Activated T-helper 2 cell treated with anti-CD3 and anti-CD28 coated beads, Interferon-gamma antibody, Interleukin-2, Interleukin-4, amounts not matched to agents 10 μg/mL and 5 μg/mL and 100 μg/mL, durations not matched to agents 14 hours and 24 hours and 36 hours (primary cell): ENCODE results near the gene ARL5C. TPM values are rescaled to one million over a fixed set of nuclear protein-coding genes. Genes with fewer than 3 reads are reported as not detected.

Source experiments
- DNase-seq: peaks from one replicate; pipeline ENCODE4 v3.0.0; 2021; ENCODE audit warnings: low spot score
- H3K27ac Mint-ChIP-seq: one replicate; pipeline ENCODE4 v1.8.0; 2021; ENCODE audit warnings: mixed read lengths
- H3K27me3 Mint-ChIP-seq: one replicate; pipeline ENCODE4 v1.8.0; 2021; ENCODE audit warnings: low read depth, mixed read lengths
- H3K36me3 Mint-ChIP-seq: one replicate; pipeline ENCODE4 v1.8.0; 2021; ENCODE audit warnings: low read depth, mixed read lengths
- H3K4me1 Mint-ChIP-seq: one replicate; pipeline ENCODE4 v1.8.0; 2021; ENCODE audit warnings: low read depth, mixed read lengths
- H3K4me3 Mint-ChIP-seq: one replicate; pipeline ENCODE4 v1.8.0; 2021; ENCODE audit warnings: low read depth, mild to moderate bottlenecking, moderate library complexity, mixed read lengths
- H3K9me3 Mint-ChIP-seq: one replicate; pipeline ENCODE4 v1.8.0; 2021; ENCODE audit warnings: mixed read lengths
- intact Hi-C: fragments of 100-400 bp; cut with micrococcal nuclease; formaldehyde crosslinking; loops from one replicate; pipeline ENCODE4 v1.15.1; 2023
- total RNA-seq: library from RNA; stranded (reverse); gene quantifications from 2 replicates; pipeline ENCODE4 v1.2.3, GENCODE V29; 2022

ARL5C gene, protein sequence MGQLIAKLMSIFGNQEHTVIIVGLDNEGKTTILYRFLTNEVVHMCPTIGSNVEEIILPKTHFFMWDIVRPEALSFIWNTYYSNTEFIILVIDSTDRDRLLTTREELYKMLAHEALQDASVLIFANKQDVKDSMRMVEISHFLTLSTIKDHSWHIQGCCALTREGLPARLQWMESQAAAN
- total RNA-seq = 0.07 TPM in 1 of 2 replicates, not detected in the other

DNA sequence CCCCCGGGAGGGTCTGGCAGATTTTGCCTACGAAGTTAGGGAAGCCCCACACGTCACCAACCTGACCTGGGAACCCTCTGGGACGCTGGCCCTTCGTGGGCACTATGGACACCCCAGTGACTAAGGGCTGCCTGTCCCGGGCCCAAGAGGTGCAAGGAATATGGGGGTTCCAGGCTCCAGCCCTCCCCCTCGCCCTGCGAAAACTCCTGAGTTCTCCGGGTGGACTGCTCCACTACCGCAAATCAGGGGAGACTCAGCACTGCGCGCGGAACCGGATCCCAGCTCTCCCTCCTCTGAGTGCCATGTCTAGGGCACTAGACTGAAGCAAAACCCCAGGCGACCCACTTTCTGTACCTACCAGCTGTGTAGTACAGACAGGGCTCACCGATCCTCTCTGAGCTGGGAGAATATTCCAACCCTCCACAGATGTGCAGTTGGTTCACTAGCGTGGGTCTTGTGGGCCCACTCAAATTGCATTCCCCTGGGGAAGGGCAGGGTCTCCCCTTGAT lies at the start of gene ARL5C:
Gene ARL5C, minus strand, starts transcription at position 321 of the 509 bp plus-strand sequence. CDS start 401 bp downstream, outside the sequence.
- Mint-ChIP-seq H3K27me3 (peaks cover 30% of the 10 kb centered on the region), H3K36me3 (no peaks in the 10 kb centered on the region), H3K27ac (no peak within 1 kb of the TSS), H3K4me3 (peak within 1 kb of the TSS; percentile 86), H3K9me3 (peaks cover 3% of the 10 kb centered on the region), H3K4me1 (peaks cover 14% of the 10 kb centered on the region)
- no peak for DNase-seq
- intact Hi-C loops = loop anchor here (10.0 kb wide), 1 partner anchor 69 kb away; no protein-coding TSS in a partner anchor

DNA sequence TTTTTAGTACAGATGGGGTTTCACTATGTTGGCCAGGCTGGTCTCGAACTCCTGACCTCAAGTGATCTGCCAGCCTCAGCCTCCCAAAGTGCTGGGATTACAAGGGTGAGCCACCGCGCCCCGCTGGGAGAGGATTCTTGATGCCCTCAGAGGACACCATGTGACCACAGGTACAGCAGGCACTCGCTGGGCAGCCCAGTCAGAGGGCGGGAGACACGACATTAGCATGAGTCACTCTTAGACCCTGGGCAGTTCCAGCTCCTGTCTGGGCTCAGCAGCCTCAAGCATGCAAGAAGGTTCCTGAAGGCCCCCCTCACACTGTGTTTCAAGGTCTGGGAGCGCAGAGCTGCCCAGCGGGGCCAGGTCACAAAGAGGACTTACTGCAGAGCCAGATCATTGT lies 47.9 kb upstream of the ARL5C start:
- no peaks in the 10 kb centered on the region for H3K9me3 Mint-ChIP-seq
- no peak overlapping the region for H3K27ac Mint-ChIP-seq
- H3K4me1 Mint-ChIP-seq = peaks cover 6% of the 10 kb centered on the region
- intact Hi-C loops = no loop called here
- peaks cover 26% of the 10 kb centered on the region for H3K27me3 Mint-ChIP-seq
- DNase-seq = no peak
- no peak overlapping the region for H3K4me3 Mint-ChIP-seq
- no peaks in the 10 kb centered on the region for H3K36me3 Mint-ChIP-seq

DNA sequence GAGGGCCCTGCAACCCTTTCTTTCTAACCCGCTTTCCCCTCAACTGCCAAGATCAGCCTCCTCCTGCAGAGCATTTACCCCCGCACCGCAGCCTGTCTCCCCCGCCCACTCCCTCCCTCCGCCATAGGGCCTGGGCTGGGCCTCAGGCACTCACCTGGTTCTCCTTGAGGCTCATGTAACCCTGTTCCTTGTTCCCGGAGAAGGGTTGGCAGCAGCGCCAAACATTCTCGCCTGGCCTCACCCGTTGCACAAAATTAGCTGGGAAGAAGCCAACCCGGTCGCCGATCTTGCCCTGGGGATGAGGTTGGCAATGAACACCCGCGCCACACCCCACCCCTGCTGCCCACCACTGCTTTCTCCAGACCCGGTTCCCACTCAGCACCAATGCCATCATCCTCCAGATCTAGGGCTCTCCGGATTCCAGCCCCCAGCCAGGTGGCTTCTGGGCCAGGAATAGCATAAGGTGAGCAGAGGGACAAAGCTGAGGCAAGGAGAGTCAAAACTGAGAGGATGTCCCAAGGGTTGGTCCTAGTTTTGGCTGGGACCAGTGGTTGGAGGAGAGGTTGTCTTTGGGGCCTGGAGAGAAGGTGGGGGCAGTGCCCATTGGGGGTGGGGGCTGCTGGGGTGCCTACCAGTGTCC lies 47.0 kb upstream of the ARL5C start:
- H3K27ac Mint-ChIP-seq = no peak overlapping the region
- H3K4me3 Mint-ChIP-seq = no peak overlapping the region
- H3K27me3 Mint-ChIP-seq = peaks cover 26% of the 10 kb centered on the region
- no peaks in the 10 kb centered on the region for H3K9me3 Mint-ChIP-seq
- intact Hi-C loops = no loop called here
- DNase-seq = no peak
- H3K4me1 Mint-ChIP-seq = peaks cover 14% of the 10 kb centered on the region
- H3K36me3 Mint-ChIP-seq = no peaks in the 10 kb centered on the region

DNA sequence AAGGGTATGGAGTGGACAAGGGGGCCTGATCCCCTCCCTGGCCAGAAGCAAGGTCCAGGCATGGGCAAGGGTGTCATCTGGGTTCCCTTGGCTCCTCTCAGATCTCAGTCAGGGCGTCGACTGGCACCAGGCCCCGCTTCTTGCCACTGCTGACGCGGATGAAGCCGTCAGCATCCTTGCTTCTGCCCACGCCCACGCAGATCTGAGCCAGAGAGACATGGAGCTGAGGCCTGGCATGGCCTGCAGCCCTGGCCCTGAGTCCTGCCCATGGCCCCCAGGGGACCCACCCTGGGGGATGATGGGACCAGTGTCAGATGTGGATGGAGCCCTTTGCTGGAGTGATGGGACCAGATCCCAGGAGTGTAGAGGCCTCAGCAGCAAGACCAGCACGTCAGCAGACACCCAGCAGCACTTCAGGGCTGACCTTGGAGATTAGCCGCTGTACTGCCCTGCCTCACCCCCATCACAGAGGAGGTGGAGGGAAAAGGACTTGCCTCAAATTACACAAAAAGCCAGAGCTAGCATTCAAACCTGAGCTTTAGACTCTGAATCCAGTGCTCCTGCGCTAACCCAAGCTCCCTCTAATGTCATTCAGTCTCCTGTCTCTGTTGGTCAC lies 46.3 kb upstream of the ARL5C start:
- Mint-ChIP-seq H3K27ac (no peak overlapping the region), H3K4me3 (no peak overlapping the region), H3K4me1 (peaks cover 17% of the 10 kb centered on the region), H3K36me3 (no peaks in the 10 kb centered on the region), H3K27me3 (peaks cover 25% of the 10 kb centered on the region), H3K9me3 (no peaks in the 10 kb centered on the region)
- intact Hi-C loops = no loop called here
- no peak for DNase-seq

DNA sequence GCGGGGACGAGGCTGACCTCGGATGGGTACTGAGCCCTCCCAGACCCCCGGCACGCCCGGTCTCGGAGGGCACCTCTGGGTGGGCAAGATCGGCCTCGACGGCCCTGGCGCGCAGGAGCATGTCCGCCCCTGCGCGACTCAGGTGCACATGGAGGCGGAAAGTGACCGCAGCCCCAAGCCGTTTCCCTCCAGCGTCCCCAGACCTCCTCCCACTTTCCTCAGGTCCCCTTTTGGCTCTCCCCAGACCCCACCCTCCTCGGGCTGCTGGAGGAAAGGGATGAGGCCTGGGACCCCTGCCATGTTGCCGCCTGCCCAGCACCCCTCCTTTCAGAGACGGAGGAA lies 44.1 kb upstream of the ARL5C start:
- Mint-ChIP-seq H3K27ac (no peak overlapping the region), H3K36me3 (peaks cover 2% of the 10 kb centered on the region), H3K4me3 (peak overlapping the region; percentile 26), H3K4me1 (peaks cover 24% of the 10 kb centered on the region), H3K9me3 (no peaks in the 10 kb centered on the region), H3K27me3 (peaks cover 9% of the 10 kb centered on the region)
- intact Hi-C loops = no loop called here
- DNase-seq = no peak

DNA sequence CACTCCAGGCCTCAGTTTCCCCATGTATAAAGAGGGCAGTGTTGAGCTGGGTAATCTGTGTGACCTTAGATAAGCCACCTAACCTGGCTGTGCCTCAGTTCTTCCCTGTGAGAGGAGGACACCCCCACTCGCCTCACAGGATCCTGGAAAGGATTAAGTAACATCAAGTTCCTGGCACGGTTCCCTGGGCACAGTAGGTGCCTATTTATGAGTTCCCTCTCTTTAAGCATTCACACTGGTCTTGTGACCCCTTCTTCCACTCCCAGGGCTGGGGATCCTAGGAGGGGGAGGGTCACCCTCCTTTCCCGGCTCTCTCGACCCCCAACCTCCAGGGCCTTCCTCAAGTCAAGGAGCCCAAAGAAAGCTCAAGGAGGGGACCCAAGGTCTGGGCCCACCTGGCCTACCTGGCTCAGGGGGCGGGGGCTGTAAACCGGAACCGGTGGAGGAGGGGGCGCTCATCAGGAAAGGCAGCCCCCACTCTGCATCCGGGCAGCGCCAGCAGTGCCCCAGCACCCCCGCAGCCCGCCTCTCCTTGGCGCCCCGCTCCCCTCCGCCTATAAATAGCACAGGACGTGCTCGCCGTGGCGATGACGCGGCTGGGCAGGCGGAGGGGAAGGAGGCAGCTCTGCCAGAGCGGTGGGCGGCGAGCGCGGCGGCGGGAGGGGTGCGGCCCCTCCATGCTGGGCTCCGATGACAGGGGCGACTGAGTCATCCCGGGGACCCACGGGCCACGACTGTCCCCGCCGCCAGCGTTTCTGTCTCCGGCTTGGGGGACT lies 43.5 kb upstream of the ARL5C start:
- intact Hi-C loops = loop anchor here (5.0 kb wide), 1 partner anchor 253 kb away; the partner anchor contains the start of gene CDK12

DNA sequence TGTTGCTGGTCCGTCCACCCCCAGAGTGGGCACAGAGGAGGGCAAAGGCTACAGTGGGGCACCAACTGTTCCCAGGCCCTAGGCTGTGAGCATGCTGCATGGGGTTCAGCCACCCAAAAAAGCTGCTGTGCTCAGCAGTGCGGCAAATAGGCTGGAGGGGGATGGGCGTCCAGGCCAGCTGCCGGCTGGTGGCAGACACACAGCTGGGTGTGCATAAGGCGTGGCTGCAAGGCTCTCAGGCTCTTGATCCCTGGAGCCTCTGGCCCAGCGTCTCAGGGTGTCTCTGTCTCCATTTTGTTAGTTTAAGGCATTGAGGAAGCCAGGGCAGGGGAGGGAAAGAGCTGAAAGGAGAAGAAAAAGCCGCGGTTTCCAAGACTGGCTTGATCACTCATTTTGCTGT lies 42.9 kb upstream of the ARL5C start:
- Mint-ChIP-seq H3K4me3 (no peak overlapping the region), H3K27me3 (peaks cover 6% of the 10 kb centered on the region), H3K4me1 (peaks cover 27% of the 10 kb centered on the region), H3K9me3 (no peaks in the 10 kb centered on the region), H3K36me3 (peaks cover 14% of the 10 kb centered on the region), H3K27ac (no peak overlapping the region)
- intact Hi-C loops = loop anchor here (5.0 kb wide), 1 partner anchor 253 kb away; the partner anchor contains the start of gene CDK12
- no peak for DNase-seq

More for the DNA sequence above, 43.5 kb upstream of the ARL5C start:
- no peak overlapping the region for H3K27ac Mint-ChIP-seq
- H3K4me1 Mint-ChIP-seq = peaks cover 24% of the 10 kb centered on the region
- peak overlapping the region; percentile 21 for H3K4me3 Mint-ChIP-seq
- peaks cover 8% of the 10 kb centered on the region for H3K36me3 Mint-ChIP-seq
- peaks cover 6% of the 10 kb centered on the region for H3K27me3 Mint-ChIP-seq
- no peaks in the 10 kb centered on the region for H3K9me3 Mint-ChIP-seq
- DNase-seq = peak; percentile 49

DNA sequence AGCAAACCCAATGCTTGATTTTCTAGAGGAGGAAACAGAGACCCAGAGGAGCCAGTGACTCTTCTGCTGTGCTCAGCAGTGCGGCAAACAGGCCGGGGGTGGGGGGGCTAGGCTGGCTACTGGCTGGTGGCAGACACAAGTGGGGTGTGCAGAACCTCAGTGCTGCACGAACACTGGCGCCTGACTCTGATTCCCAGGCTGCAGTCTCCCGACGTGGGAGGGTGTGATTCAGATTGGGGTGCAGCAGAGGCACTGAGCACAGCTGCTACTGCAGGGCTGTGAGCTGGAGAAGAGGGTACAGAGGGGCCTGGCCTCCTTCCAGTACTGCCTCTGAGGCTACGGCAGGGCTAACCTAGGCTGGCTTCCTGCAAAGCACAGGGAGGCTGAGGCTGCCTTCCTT lies 42.2 kb upstream of the ARL5C start:
- Mint-ChIP-seq H3K36me3 (peaks cover 21% of the 10 kb centered on the region), H3K4me3 (no peak overlapping the region), H3K27ac (no peak overlapping the region), H3K9me3 (no peaks in the 10 kb centered on the region), H3K4me1 (peaks cover 28% of the 10 kb centered on the region), H3K27me3 (peaks cover 6% of the 10 kb centered on the region)
- no peak for DNase-seq
- intact Hi-C loops = loop anchor here (5.0 kb wide), 1 partner anchor 254 kb away; the partner anchor contains the start of gene CDK12

DNA sequence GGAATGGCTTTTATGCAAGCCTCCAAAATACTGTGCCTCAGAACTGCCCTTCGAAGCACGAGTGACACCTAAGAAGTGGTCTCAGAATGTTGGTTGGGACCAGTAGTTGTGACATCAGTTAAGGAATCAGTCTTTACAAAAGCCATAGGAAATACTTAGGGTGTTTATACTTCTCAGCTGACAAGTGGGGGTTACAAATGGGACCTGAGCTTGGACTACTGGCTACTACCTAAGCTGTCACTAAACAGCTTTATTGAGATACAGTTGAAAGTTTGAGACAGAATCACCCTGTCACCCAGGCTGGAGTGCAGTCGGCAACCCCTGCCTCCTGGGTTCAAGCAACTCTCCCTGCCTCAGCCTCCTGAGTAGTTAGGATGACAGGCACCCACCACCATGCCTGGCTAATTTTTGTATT lies 39.2 kb upstream of the ARL5C start:
- intact Hi-C loops = loop anchor here (5.0 kb wide), 1 partner anchor 257 kb away; the partner anchor contains the start of gene CDK12
- no peak overlapping the region for H3K4me3 Mint-ChIP-seq
- peaks cover 2% of the 10 kb centered on the region for H3K27me3 Mint-ChIP-seq
- H3K9me3 Mint-ChIP-seq = no peaks in the 10 kb centered on the region
- DNase-seq = no peak
- peaks cover 44% of the 10 kb centered on the region for H3K4me1 Mint-ChIP-seq
- H3K36me3 Mint-ChIP-seq = peaks cover 51% of the 10 kb centered on the region
- H3K27ac Mint-ChIP-seq = no peak overlapping the region

DNA sequence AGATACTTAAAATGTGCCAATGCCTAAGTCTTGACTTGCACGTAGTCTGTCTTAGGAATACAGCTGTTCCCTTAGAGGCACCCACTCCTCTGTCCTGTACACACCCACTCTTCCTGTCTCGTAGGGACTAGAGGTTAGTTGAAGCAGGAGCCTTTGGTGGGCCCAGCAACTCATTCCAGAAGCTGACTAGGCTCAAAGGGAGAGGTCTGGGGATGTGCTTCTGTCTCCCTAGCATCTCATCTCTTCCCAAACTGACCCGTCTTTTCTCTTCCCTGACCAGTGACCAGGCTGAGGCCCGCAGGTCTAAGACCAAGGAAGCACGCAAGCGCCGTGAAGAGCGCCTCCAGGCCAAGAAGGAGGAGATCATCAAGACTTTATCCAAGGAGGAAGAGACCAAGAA lies 38.3 kb upstream of the ARL5C start:
- Mint-ChIP-seq H3K4me3 (no peak overlapping the region), H3K4me1 (peaks cover 45% of the 10 kb centered on the region), H3K27me3 (no peaks in the 10 kb centered on the region), H3K9me3 (no peaks in the 10 kb centered on the region), H3K36me3 (peaks cover 56% of the 10 kb centered on the region), H3K27ac (no peak overlapping the region)
- no peak for DNase-seq
- intact Hi-C loops = no loop called here

DNA sequence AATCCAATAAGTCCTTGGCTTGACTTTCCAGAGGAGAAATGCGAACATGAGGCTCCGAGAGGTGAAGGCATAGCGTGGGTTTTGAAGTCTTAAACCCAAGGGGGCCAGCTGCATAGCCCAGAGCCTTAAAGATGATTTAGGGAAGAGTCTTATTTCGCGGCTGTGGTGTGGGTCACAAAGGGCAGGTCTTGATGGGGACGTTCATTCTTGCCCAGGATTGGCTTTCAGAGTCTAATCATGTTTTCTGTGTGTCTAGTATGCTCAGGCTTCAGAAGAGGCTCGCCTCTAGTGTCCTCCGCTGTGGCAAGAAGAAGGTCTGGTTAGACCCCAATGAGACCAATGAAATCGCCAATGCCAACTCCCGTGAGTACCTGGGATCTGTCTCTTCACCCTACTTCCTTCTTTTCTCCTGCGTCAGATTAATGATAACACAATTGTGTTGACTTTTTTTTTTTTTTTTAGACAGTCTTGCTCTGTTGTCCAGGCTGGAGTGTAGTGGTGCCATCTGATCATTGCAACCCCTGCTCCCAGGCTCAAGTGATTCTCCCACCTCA lies 35.1 kb upstream of the ARL5C start:
- H3K9me3 Mint-ChIP-seq = no peaks in the 10 kb centered on the region
- DNase-seq = no peak
- intact Hi-C loops = no loop called here
- no peaks in the 10 kb centered on the region for H3K27me3 Mint-ChIP-seq
- peak overlapping the region; percentile 98 for H3K27ac Mint-ChIP-seq
- H3K4me3 Mint-ChIP-seq = peak overlapping the region; percentile 96
- peaks cover 56% of the 10 kb centered on the region for H3K36me3 Mint-ChIP-seq
- H3K4me1 Mint-ChIP-seq = peaks cover 34% of the 10 kb centered on the region
